ENCODE data around the gene OR10V1. TPM values are rescaled to one million over a fixed set of nuclear protein-coding genes. Genes with fewer than 3 reads are reported as not detected.

OR10V1 gene
- total and polyA plus RNA-seq, 9 of the 15 experiments (the other 6 are each of a cell fraction or from before 2014, with no cell fraction given) = not detected

GRCh38 chr11:59710136-59710847 lies 3.4 kb downstream of the OR10V1 start (continued):
- TF ChIP-seq HMGN3 (IDR thresholded peaks at IDR 0.05; ENCODE audit: borderline replicate concordance, extremely low read depth, insufficient read length, low read depth, low read length) = no peak
- no peak for TF ChIP-seq BRF1 (IDR thresholded peaks at IDR 0.05; ENCODE audit: borderline replicate concordance, extremely low read depth, insufficient read length)
- TF ChIP-seq ZFP36 (IDR thresholded peaks at IDR 0.05; ENCODE audit: low read depth, low read length, partially characterized antibody) = no peak
- no peak for TF ChIP-seq HLTF (IDR thresholded peaks at IDR 0.05)
- TF ChIP-seq, protein P1, sequence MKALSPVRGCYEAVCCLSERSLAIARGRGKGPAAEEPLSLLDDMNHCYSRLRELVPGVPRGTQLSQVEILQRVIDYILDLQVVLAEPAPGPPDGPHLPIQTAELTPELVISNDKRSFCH (CRISPR knock-in tag; IDR thresholded peaks at IDR 0.05) = no peak
- TF ChIP-seq, protein P1 (tag; IDR thresholded peaks at IDR 0.05) = no peak
- TF ChIP-seq TAL1 (IDR thresholded peaks at IDR 0.05) = peak; percentile 32; the same call in 1 of the 2 replicates
- TF ChIP-seq HDAC6 (IDR thresholded peaks at IDR 0.05; ENCODE audit: low read depth, low read length) = no peak
- no peak for TF ChIP-seq MXI1 (IDR thresholded peaks at IDR 0.05; ENCODE audit: low read depth, low read length)
- TF ChIP-seq LEF1 (IDR thresholded peaks at IDR 0.05) = no peak
- TF ChIP-seq MAFF (IDR thresholded peaks at IDR 0.05; ENCODE audit: low read length) = no peak
- no peak for TF ChIP-seq CBFB (CRISPR knock-in tag; IDR thresholded peaks at IDR 0.05)
- TF ChIP-seq FOSL1 (tag; conservative IDR thresholded peaks at IDR 0.05) = 0 out of 2 replicates have a peak, but pooled peaks have one; percentile 27
- no peak for TF ChIP-seq POLR2H (tag; IDR thresholded peaks at IDR 0.05; ENCODE audit: low read depth)
- TF ChIP-seq JUN (IDR thresholded peaks at IDR 0.05; ENCODE audit: borderline replicate concordance, low read depth, low read length) = no peak
- no peak for TF ChIP-seq JUN (CRISPR knock-in tag; IDR thresholded peaks at IDR 0.05; ENCODE audit: borderline replicate concordance)
- TF ChIP-seq, protein P2, sequence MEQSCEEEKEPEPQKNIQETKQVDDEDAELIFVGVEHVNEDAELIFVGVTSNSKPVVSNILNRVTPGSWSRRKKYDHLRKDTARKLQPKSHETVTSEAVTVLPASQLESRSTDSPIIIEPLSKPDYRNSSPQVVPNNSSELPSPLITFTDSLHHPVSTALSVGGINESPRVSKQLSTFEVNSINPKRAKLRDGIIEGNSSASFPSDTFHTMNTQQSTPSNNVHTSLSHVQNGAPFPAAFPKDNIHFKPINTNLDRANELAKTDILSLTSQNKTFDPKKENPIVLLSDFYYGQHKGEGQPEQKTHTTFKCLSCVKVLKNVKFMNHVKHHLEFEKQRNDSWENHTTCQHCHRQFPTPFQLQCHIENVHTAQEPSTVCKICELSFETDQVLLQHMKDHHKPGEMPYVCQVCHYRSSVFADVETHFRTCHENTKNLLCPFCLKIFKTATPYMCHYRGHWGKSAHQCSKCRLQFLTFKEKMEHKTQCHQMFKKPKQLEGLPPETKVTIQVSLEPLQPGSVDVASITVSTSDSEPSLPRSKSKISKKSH (CRISPR knock-in tag; IDR thresholded peaks at IDR 0.05) = no peak
- peak; percentile 38; the same call in 1 of the 2 replicates for TF ChIP-seq TCF3 (CRISPR knock-in tag; IDR thresholded peaks at IDR 0.05)
- no peak for TF ChIP-seq SRSF1 (IDR thresholded peaks at IDR 0.05; ENCODE audit: low read depth, low read length)
- TF ChIP-seq TGIF2 (CRISPR knock-in tag; IDR thresholded peaks at IDR 0.05) = no peak
- TF ChIP-seq CHCHD3 (CRISPR knock-in tag; IDR thresholded peaks at IDR 0.05) = no peak
- TF ChIP-seq TAF15 (IDR thresholded peaks at IDR 0.05; ENCODE audit: low read depth, low read length) = no peak
- TF ChIP-seq THRAP3 (IDR thresholded peaks at IDR 0.05; ENCODE audit: borderline replicate concordance) = no peak
- TF ChIP-seq MECOM (CRISPR knock-in tag; IDR thresholded peaks at IDR 0.05) = no peak
